ENCODE data around the gene CRIP3.

The CRIP3 gene

DNA sequence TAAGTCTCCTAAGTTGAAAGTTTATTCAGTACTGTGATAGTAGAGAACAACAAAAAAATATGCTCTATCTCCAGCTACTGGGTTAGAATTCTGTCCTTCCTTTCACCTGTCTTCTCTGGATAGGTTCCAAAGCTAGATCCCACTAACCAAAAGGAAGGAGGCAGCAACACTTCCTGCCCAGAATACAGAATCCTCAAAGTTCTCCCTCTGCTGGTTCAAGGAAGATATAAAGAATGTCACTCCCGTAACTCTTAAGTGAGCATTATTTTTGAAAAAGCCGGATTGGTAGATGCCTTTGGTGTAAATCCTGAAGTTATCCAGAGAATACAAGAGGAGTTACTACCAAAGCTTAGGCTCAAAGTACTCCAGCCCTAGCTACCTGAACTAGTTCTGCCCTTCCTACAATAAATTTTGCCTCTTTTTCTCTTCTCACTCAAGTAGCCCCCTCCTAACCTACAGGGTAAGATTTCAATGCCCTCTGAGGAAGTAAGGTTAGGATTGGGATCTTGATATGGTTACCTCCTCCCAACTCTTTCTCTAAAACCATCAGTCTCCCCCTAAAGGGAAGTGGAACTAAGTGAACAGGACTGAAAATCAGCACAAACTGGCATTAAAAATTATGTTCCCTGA, 26.0 kb upstream of the CRIP3 start:
- TF ChIP-seq, protein P1, sequence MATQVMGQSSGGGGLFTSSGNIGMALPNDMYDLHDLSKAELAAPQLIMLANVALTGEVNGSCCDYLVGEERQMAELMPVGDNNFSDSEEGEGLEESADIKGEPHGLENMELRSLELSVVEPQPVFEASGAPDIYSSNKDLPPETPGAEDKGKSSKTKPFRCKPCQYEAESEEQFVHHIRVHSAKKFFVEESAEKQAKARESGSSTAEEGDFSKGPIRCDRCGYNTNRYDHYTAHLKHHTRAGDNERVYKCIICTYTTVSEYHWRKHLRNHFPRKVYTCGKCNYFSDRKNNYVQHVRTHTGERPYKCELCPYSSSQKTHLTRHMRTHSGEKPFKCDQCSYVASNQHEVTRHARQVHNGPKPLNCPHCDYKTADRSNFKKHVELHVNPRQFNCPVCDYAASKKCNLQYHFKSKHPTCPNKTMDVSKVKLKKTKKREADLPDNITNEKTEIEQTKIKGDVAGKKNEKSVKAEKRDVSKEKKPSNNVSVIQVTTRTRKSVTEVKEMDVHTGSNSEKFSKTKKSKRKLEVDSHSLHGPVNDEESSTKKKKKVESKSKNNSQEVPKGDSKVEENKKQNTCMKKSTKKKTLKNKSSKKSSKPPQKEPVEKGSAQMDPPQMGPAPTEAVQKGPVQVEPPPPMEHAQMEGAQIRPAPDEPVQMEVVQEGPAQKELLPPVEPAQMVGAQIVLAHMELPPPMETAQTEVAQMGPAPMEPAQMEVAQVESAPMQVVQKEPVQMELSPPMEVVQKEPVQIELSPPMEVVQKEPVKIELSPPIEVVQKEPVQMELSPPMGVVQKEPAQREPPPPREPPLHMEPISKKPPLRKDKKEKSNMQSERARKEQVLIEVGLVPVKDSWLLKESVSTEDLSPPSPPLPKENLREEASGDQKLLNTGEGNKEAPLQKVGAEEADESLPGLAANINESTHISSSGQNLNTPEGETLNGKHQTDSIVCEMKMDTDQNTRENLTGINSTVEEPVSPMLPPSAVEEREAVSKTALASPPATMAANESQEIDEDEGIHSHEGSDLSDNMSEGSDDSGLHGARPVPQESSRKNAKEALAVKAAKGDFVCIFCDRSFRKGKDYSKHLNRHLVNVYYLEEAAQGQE (IDR thresholded peaks at IDR 0.05; ENCODE audit: insufficient read depth in 1 of 2, low read depth in 2 of 2, low read length in 2 of 2): no peak
- TF ChIP-seq FOXP2 (optimal IDR thresholded peaks at IDR 0.05; ENCODE audit: borderline replicate concordance, extremely low read depth, extremely low read length, insufficient read depth) (no peak), SIN3A (IDR thresholded peaks at IDR 0.05; ENCODE audit: borderline replicate concordance, insufficient read depth, low read length) (no peak), POLR2AphosphoS5 (IDR thresholded peaks at IDR 0.05; ENCODE audit: low read depth, low read length) (no peak), TAF1 (IDR thresholded peaks at IDR 0.05; ENCODE audit: borderline replicate concordance, insufficient read depth, low read length) (no peak)

DNA sequence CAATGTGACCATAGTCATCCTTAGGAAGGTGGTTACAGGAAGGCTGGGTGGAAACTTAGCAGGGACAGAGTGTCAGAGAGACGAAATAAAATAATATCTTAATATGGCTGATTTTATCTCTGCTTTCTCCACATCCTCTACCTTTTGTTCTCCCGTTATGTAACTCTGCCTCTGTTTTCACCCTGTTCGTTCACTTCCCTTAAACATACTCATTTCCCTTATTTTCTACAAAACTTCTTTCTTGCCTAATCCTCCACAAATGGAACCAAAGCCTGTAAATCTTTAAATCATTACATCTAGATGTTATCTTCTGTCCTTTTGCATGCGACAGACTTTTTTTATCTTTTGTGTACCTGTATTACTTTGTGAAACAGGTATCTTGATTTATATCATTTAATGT, 23.3 kb upstream of the CRIP3 start:
- TF ChIP-seq FOXP2 (optimal IDR thresholded peaks at IDR 0.05; ENCODE audit: borderline replicate concordance, extremely low read depth, extremely low read length, insufficient read depth): no peak
- no peak for TF ChIP-seq SIN3A (IDR thresholded peaks at IDR 0.05; ENCODE audit: borderline replicate concordance, insufficient read depth, low read length)
- TF ChIP-seq TAF1 (IDR thresholded peaks at IDR 0.05; ENCODE audit: borderline replicate concordance, insufficient read depth, low read length): no peak
- TF ChIP-seq, protein P1 (IDR thresholded peaks at IDR 0.05; ENCODE audit: insufficient read depth in 1 of 2, low read depth in 2 of 2, low read length in 2 of 2): no peak
- no peak for TF ChIP-seq POLR2AphosphoS5 (IDR thresholded peaks at IDR 0.05; ENCODE audit: low read depth, low read length)

DNA sequence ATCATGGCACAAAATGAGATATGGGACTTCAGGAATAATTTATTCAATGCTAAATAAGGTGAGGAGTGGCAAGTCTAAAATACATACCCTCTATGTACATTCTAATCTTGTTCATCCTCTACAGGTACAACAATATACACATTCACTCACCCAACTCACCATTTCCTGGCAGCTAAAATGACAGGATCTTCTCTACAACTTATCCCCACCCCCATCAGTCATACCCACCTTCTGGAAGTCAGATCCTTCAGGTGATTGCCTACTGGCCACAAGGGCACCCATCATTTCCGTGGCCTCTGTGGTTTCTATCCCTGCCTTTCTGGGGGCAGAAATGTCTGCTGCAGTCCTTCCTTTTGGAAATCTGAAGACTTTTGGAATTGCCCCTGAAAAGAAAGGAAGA, 22.8 kb upstream of the CRIP3 start:
- TF ChIP-seq FOXP2 (optimal IDR thresholded peaks at IDR 0.05; ENCODE audit: borderline replicate concordance, extremely low read depth, extremely low read length, insufficient read depth) (no peak), POLR2AphosphoS5 (IDR thresholded peaks at IDR 0.05; ENCODE audit: low read depth, low read length) (no peak), TAF1 (IDR thresholded peaks at IDR 0.05; ENCODE audit: borderline replicate concordance, insufficient read depth, low read length) (no peak), SIN3A (IDR thresholded peaks at IDR 0.05; ENCODE audit: borderline replicate concordance, insufficient read depth, low read length) (no peak)
- TF ChIP-seq, protein P1 (IDR thresholded peaks at IDR 0.05; ENCODE audit: insufficient read depth in 1 of 2, low read depth in 2 of 2, low read length in 2 of 2): no peak

DNA sequence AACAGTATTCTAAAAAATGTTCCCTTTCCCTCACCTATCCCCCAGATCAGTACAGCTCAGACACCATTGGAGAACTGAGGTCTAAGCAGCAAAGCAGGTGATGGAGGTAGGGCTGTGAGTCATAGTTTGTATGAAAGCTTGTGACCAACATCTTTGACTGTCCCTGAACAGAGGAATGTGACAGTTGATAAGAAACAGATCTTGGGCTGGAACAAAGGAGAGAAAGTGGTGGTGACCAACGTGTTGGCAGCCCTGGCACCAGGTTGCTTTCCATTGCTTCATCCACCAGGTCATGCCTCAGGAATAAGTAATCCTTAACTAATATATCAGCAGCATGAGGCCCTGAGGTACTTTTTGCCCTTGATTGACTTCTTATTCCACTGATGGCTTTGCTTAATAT, 19.9 kb upstream of the CRIP3 start:
- TF ChIP-seq TAF1 (IDR thresholded peaks at IDR 0.05; ENCODE audit: borderline replicate concordance, insufficient read depth, low read length) (no peak), FOXP2 (optimal IDR thresholded peaks at IDR 0.05; ENCODE audit: borderline replicate concordance, extremely low read depth, extremely low read length, insufficient read depth) (no peak), POLR2AphosphoS5 (IDR thresholded peaks at IDR 0.05; ENCODE audit: low read depth, low read length) (no peak), SIN3A (IDR thresholded peaks at IDR 0.05; ENCODE audit: borderline replicate concordance, insufficient read depth, low read length) (no peak)
- TF ChIP-seq, protein P1 (IDR thresholded peaks at IDR 0.05; ENCODE audit: insufficient read depth in 1 of 2, low read depth in 2 of 2, low read length in 2 of 2): no peak
